SK-N-MC (cell line): ENCODE measurements around the gene SHFL.

Source experiments
- EZH2 ChIP-seq: fragments of 200-600 bp; sonication (generic); IDR thresholded peaks from one replicate; pipeline ENCODE4 v1.6.1; 2017; ENCODE audit warnings: antibody characterized with exemption
- FOXP2 ChIP-seq: optimal IDR thresholded peaks from 2 replicates; pipeline ENCODE3; 2011; ENCODE audit warnings: mild to moderate bottlenecking, moderate library complexity; ENCODE audit not compliant: insufficient read depth; ENCODE audit errors: extremely low read length, control extremely low read depth
- POLR2AphosphoS5 ChIP-seq: IDR thresholded peaks from 2 replicates; pipeline ENCODE4 v1.6.1; 2012; ENCODE audit warnings: mild to moderate bottlenecking, low read depth, low read length, borderline replicate concordance

GRCh38 chr19:10110972-10111317 is 24.8 kb downstream of the SHFL start:
- TF ChIP-seq EZH2 = no peak
- no peak for TF ChIP-seq POLR2AphosphoS5
- TF ChIP-seq FOXP2 = no peak
